Esophagus squamous epithelium (tissue), 5 donors: Measurements from ENCODE around the gene KCNIP2. TPM values are rescaled to one million over a fixed set of nuclear protein-coding genes. Genes with fewer than 3 reads are reported as not detected.

Experiments
- DNase-seq: peaks from one replicate; lab custom pipeline; 2025; lab: John Stamatoyannopoulos, UW
- H3K27ac ChIP-seq, 4 donors: fragments of 200-600 bp; sonication (generic); one replicate each; pipeline ENCODE4 v1.5.1; 2016 to 2019; ENCODE audit warnings: mild to moderate bottlenecking in 1 of 4
- H3K27me3 ChIP-seq, 4 donors: fragments of 200-600 bp; sonication (generic); 1 replicate in 3 of 4; 2 replicates in 1 of 4; pipeline versions ENCODE4 v1.5.1 to v1.6.0; 2017 to 2021; ENCODE audit warnings: antibody characterized with exemption in 1 of 4
- H3K36me3 ChIP-seq, 3 donors: fragments of 200-600 bp; sonication (generic); one replicate each; pipeline ENCODE4 v1.5.1; 2016 to 2019
- H3K4me1 ChIP-seq, 3 donors: fragments of 200-600 bp; sonication (generic); one replicate each; pipeline ENCODE4 v1.5.1; 2017 to 2019
- H3K4me3 ChIP-seq, 4 donors: fragments of 200-600 bp; sonication (generic); 1 replicate in 3 of 4; 2 replicates in 1 of 4; pipeline ENCODE4 v1.5.1; 2016 to 2019; ENCODE audit warnings: mild to moderate bottlenecking in 2 of 4, moderate library complexity in 1 of 4
- H3K9me3 ChIP-seq, 3 donors: fragments of 200-600 bp; sonication (generic); one replicate each; pipeline ENCODE4 v1.5.1; 2016 to 2019
- CTCF ChIP-seq, 6 experiments: fragments of 450-650 bp in 4 of 6; fragments of 200-600 bp in 2 of 6; sonication (generic) in 2 of 6; IDR thresholded peaks; one replicate each; pipeline ENCODE4 v1.5.1; 2016 to 2019; ENCODE audit warnings: antibody characterized with exemption in 6 of 6, mild to moderate bottlenecking in 4 of 6, moderate library complexity in 4 of 6
- POLR2A ChIP-seq, 4 donors: fragments of 450-650 bp; IDR thresholded peaks; one replicate each; pipeline ENCODE4 v1.6.1; 2017; ENCODE audit warnings: antibody characterized with exemption in 4 of 4, mild to moderate bottlenecking in 4 of 4, moderate library complexity in 3 of 4
- WGBS, 2 donors: methylation state at CpG; one replicate each; pipeline ENCODE4 v1.1.5; 2018; 5-methylcytosine and 5-hydroxymethylcytosine counted together
- intact Hi-C: fragments of 100-400 bp; cut with DNase I; formaldehyde crosslinking; loops from one replicate; pipeline ENCODE4 v1.15.0; 2022
- total RNA-seq, 4 donors: library from RNA; depleted of rRNA; stranded (reverse); fragments of >200 nt; gene quantifications; one replicate each; pipeline ENCODE4 v1.1.0, GENCODE V29; 2016
- donor health status: DM: yes; HTN: yes; CAD: no.

Gene KCNIP2
- total RNA-seq, 4 donors from 2014 or later, result 1.2 to 1.5 TPM; not detected in 2

GRCh38 chr10:101840741-101841453, 2.7 kb downstream of the KCNIP2 start:
- peak overlapping the region in 3 of 4 donors; percentile 24 to 60 (median 41) for H3K4me3 ChIP-seq
- no peaks in the 10 kb centered on the region for H3K9me3 ChIP-seq
- H3K27me3 ChIP-seq, result no peaks in the 10 kb centered on the region
- peaks cover 23 to 49% (median 30%) of the 10 kb centered on the region in 3 donors for H3K4me1 ChIP-seq
- 10 to 20% methylated on average over 19 to 21 of the region's 46 CpGs for WGBS, 2 donors
- TF ChIP-seq POLR2A (IDR thresholded peaks at IDR 0.05) (no peak), CTCF (IDR thresholded peaks at IDR 0.05) (peak; percentile 81 to 90 (median 86))
- H3K27ac ChIP-seq, result no peak overlapping the region
- H3K36me3 ChIP-seq, result peaks cover 0 to 9% (median 0%) of the 10 kb centered on the region in 3 donors
- no peak for DNase-seq
- intact Hi-C loops, result loop anchor here (10.0 kb wide), 1 partner anchor 174 kb away; no protein-coding TSS in a partner anchor

DNA sequence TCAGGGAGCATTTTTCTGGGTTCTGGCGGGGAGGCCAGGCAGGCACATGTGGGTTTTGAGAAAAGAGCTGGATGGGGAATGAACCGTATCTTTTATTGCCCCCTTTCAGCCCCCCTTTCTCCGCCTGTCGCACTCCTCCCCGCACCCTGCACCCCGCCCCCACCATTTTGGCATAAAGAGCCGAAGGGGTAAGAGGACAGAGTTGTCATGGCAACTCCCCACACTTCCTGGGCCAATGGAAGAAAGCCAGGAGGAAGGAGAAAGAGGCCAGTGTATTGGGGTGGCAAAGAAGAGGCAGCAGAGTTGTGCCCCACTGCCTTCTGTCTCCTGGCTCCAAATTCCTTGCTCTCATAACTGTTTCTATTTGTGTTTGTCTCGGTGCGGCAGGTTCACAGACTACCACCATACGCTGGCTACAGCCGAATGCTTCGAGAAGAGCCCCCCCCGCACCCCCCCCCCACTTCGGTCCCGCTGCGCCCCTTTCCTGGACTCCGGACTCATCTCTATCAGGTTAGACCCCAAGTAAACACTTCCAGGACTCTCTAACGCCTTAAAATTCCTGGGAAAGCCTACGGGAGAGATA, 3.4 kb downstream of the KCNIP2 start:
- Histone ChIP-seq H3K4me1 (peaks cover 23 to 51% (median 30%) of the 10 kb centered on the region in 3 donors), H3K27ac (no peak overlapping the region), H3K9me3 (no peaks in the 10 kb centered on the region), H3K4me3 (peak overlapping the region; percentile 19 to 60 (median 38)), H3K27me3 (no peaks in the 10 kb centered on the region), H3K36me3 (peaks cover 0 to 2% (median 0%) of the 10 kb centered on the region in 3 donors)
- WGBS, 2 donors, result 2% methylated on average over 9 to 14 of the region's 19 CpGs
- no peak for DNase-seq
- TF ChIP-seq POLR2A (IDR thresholded peaks at IDR 0.05) (no peak), CTCF (IDR thresholded peaks at IDR 0.05) (no peak)
- intact Hi-C loops, result loop anchor here (10.0 kb wide), 1 partner anchor 175 kb away; no protein-coding TSS in a partner anchor

GRCh38 chr10:101839416-101840063, 4.1 kb downstream of the KCNIP2 start:
- no peak for TF ChIP-seq CTCF (IDR thresholded peaks at IDR 0.05)
- TF ChIP-seq POLR2A (IDR thresholded peaks at IDR 0.05), result no peak
- no peaks in the 10 kb centered on the region for H3K9me3 ChIP-seq
- H3K4me3 ChIP-seq, result peak overlapping the region; percentile 19 to 60 (median 38)
- DNase-seq, result no peak
- no peak overlapping the region for H3K27ac ChIP-seq
- H3K27me3 ChIP-seq, result no peaks in the 10 kb centered on the region
- H3K36me3 ChIP-seq, result no peaks in the 10 kb centered on the region
- 30 to 71% methylated on average over 5 to 14 of the region's 36 CpGs for WGBS, 2 donors
- H3K4me1 ChIP-seq, result peaks cover 23 to 56% (median 30%) of the 10 kb centered on the region in 3 donors
- intact Hi-C loops, result loop anchor here (10.0 kb wide), 1 partner anchor 175 kb away; no protein-coding TSS in a partner anchor

GRCh38 chr10:101839002-101839401, 4.6 kb downstream of the KCNIP2 start:
- TF ChIP-seq POLR2A (IDR thresholded peaks at IDR 0.05) (no peak), CTCF (IDR thresholded peaks at IDR 0.05) (no peak)
- Histone ChIP-seq H3K27me3 (no peaks in the 10 kb centered on the region), H3K4me1 (peaks cover 23 to 58% (median 25%) of the 10 kb centered on the region in 3 donors), H3K4me3 (no peak overlapping the region), H3K36me3 (no peaks in the 10 kb centered on the region), H3K9me3 (no peaks in the 10 kb centered on the region), H3K27ac (no peak overlapping the region)
- no peak for DNase-seq
- intact Hi-C loops, result no loop called here
- WGBS, 2 donors, result 85% methylated on average over 1 of the region's 1 CpG; no CpG with 5 or more reads in 1 of the 2 donors
